H9 (cell line): Measurements from ENCODE around the gene MEMO1. TPM values are rescaled to one million over a fixed set of nuclear protein-coding genes. Genes with fewer than 3 reads are reported as not detected.

ENCODE experiments used
- DNase-seq: peaks from one replicate; pipeline ENCODE4 v3.0.0-alpha.2; 2017
- H2AFZ ChIP-seq: one replicate; pipeline ENCODE4 v1.6.1; 2013; ENCODE audit warnings: mild to moderate bottlenecking, low read length, control low read depth, moderate library complexity
- H2AK5ac ChIP-seq: 2 replicates; pipeline ENCODE4 v1.6.1; 2013; ENCODE audit warnings: low read length, control low read depth, mixed read lengths; ENCODE audit not compliant: insufficient read length
- H2BK120ac ChIP-seq: one replicate; pipeline ENCODE4 v1.6.1; 2013; ENCODE audit warnings: low read depth, mild to moderate bottlenecking, low read length, control low read depth, inconsistent platforms; ENCODE audit not compliant: poor library complexity, severe bottlenecking
- H2BK12ac ChIP-seq: 2 replicates; pipeline ENCODE4 v1.6.1; 2013; ENCODE audit warnings: low read length, control low read depth, mixed read lengths, low read depth; ENCODE audit not compliant: insufficient read length
- H2BK15ac ChIP-seq: 2 replicates; pipeline ENCODE4 v1.6.1; 2013; ENCODE audit warnings: low read depth, low read length, control low read depth
- H2BK20ac ChIP-seq: one replicate; pipeline ENCODE4 v1.6.1; 2013; ENCODE audit warnings: low read depth, mild to moderate bottlenecking, low read length, control low read depth, inconsistent platforms; ENCODE audit not compliant: poor library complexity, severe bottlenecking
- H2BK5ac ChIP-seq: 2 replicates; pipeline ENCODE4 v1.6.1; 2013; ENCODE audit warnings: low read length, control low read depth, mixed read lengths; ENCODE audit not compliant: insufficient read length
- H3K14ac ChIP-seq: 2 replicates; pipeline ENCODE4 v1.6.1; 2013; ENCODE audit warnings: low read length, control low read depth; ENCODE audit not compliant: insufficient read depth
- H3K18ac ChIP-seq: 2 replicates; pipeline ENCODE4 v1.6.1; 2013; ENCODE audit warnings: low read depth, mild to moderate bottlenecking, mixed read lengths, low read length, control low read depth; ENCODE audit not compliant: insufficient read length
- H3K23ac ChIP-seq: 2 replicates; pipeline ENCODE4 v1.6.1; 2013; ENCODE audit warnings: low read length, control low read depth, mixed read lengths, low read depth; ENCODE audit not compliant: insufficient read length
- H3K23me2 ChIP-seq: 2 replicates; pipeline ENCODE4 v1.6.1; 2013; ENCODE audit warnings: low read depth, mild to moderate bottlenecking, mixed read lengths, low read length, control low read depth; ENCODE audit not compliant: insufficient read length, poor library complexity, severe bottlenecking
- H3K27ac ChIP-seq: 2 replicates; pipeline ENCODE4 v1.5.1; 2013; ENCODE audit warnings: low read length, control low read depth, mixed read lengths, low read depth; ENCODE audit not compliant: insufficient read length
- H3K27me3 ChIP-seq: 2 replicates; pipeline ENCODE4 v1.6.1; 2013; ENCODE audit warnings: low read length, control low read depth, inconsistent platforms; ENCODE audit not compliant: insufficient read depth
- H3K4ac ChIP-seq: 2 replicates; pipeline ENCODE4 v1.6.1; 2013; ENCODE audit warnings: low read depth, mild to moderate bottlenecking, control low read depth, inconsistent platforms, low read length, moderate library complexity
- H3K4me1 ChIP-seq: 2 replicates; pipeline ENCODE4 v1.6.1; 2013; ENCODE audit warnings: low read length, control low read depth, inconsistent platforms; ENCODE audit not compliant: insufficient read depth
- H3K4me2 ChIP-seq: 2 replicates; pipeline ENCODE4 v1.6.1; 2013; ENCODE audit warnings: low read length, control low read depth, mixed read lengths; ENCODE audit not compliant: insufficient read length, insufficient read depth
- H3K56ac ChIP-seq: 2 replicates; pipeline ENCODE4 v1.6.1; 2013; ENCODE audit warnings: low read depth, mild to moderate bottlenecking, mixed read lengths, low read length, control low read depth; ENCODE audit not compliant: insufficient read length
- H3K79me1 ChIP-seq: 2 replicates; pipeline ENCODE4 v1.6.1; 2013; ENCODE audit warnings: low read depth, mild to moderate bottlenecking, moderate library complexity, low read length, control low read depth, inconsistent platforms; ENCODE audit not compliant: insufficient read depth, poor library complexity, severe bottlenecking
- H3K79me2 ChIP-seq: 2 replicates; pipeline ENCODE4 v1.6.1; 2013; ENCODE audit warnings: low read length, control low read depth, inconsistent platforms; ENCODE audit not compliant: insufficient read depth
- H3K9ac ChIP-seq: 2 replicates; pipeline ENCODE4 v1.6.1; 2013; ENCODE audit warnings: low read length, control low read depth, mixed read lengths; ENCODE audit not compliant: insufficient read length; ENCODE audit errors: extremely low read depth
- H3K9me3 ChIP-seq: one replicate; pipeline ENCODE4 v1.6.1; 2013; ENCODE audit warnings: low read depth, low read length, inconsistent platforms; ENCODE audit not compliant: control insufficient read depth
- H3T11ph ChIP-seq: one replicate; pipeline ENCODE4 v1.6.1; 2013; ENCODE audit warnings: mild to moderate bottlenecking, low read length, control low read depth, inconsistent platforms
- H4K20me1 ChIP-seq: one replicate; pipeline ENCODE4 v1.6.1; 2013; ENCODE audit not compliant: control insufficient read depth, insufficient read length, insufficient read depth
- H4K5ac ChIP-seq: 2 replicates; pipeline ENCODE4 v1.6.1; 2013; ENCODE audit warnings: low read depth, mild to moderate bottlenecking, mixed read lengths, low read length, control low read depth; ENCODE audit not compliant: insufficient read length
- H4K8ac ChIP-seq: replicated peaks from 2 replicates; pipeline ENCODE4 v1.6.1; 2013; ENCODE audit warnings: low read length, control low read depth, mixed read lengths, low read depth; ENCODE audit not compliant: insufficient read length
- H4K91ac ChIP-seq: 2 replicates; pipeline ENCODE4 v1.6.1; 2013; ENCODE audit warnings: low read depth, mild to moderate bottlenecking, moderate library complexity, mixed read lengths, low read length, control low read depth; ENCODE audit not compliant: insufficient read length
- H3K27ac Mint-ChIP-seq, 3 experiments: 2 replicates in 2 of 3; 3 replicates in 1 of 3; pipeline ENCODE4 v1.8.0; 2020 to 2021; ENCODE audit warnings: mixed read lengths in 3 of 3, mild to moderate bottlenecking in 1 of 3, moderate library complexity in 1 of 3
- H3K27me3 Mint-ChIP-seq: 2 replicates; pipeline ENCODE4 v1.8.0; 2021; ENCODE audit warnings: low read depth, mild to moderate bottlenecking, moderate library complexity, mixed read lengths
- H3K36me3 Mint-ChIP-seq, 3 experiments: 2 replicates in 2 of 3; 3 replicates in 1 of 3; pipeline ENCODE4 v1.8.0; 2020 to 2021; ENCODE audit warnings: low read depth in 3 of 3, mixed read lengths in 3 of 3; ENCODE audit not compliant: insufficient read depth in 1 of 3
- H3K4me1 Mint-ChIP-seq, 2 experiments: 2 replicates each; pipeline ENCODE4 v1.8.0; 2020; ENCODE audit warnings: mixed read lengths in 2 of 2
- H3K4me3 Mint-ChIP-seq, 2 experiments: 2 replicates in 1 of 2; 3 replicates in 1 of 2; pipeline ENCODE4 v1.8.0; 2020 to 2021; ENCODE audit warnings: mild to moderate bottlenecking in 2 of 2, mixed read lengths in 2 of 2, moderate library complexity in 1 of 2
- H3K9me3 Mint-ChIP-seq, 2 experiments: 2 replicates in 1 of 2; 3 replicates in 1 of 2; pipeline ENCODE4 v1.8.0; 2020; ENCODE audit warnings: mild to moderate bottlenecking in 2 of 2, mixed read lengths in 2 of 2, moderate library complexity in 1 of 2
- WGBS: extraction: QIAGEN DNeasy Blood & Tissue Kit; methylation state at CpG from one replicate; pipeline ENCODE4 v1.1.7; 2013; ENCODE audit warnings: missing lambda C conversion rate, low lambda C conversion rate, mixed read lengths; ENCODE audit not compliant: insufficient read length; ENCODE audit errors: extremely low coverage; 5-methylcytosine and 5-hydroxymethylcytosine counted together
- total RNA-seq: library from RNA; stranded (reverse); gene quantifications from 2 replicates; pipeline ENCODE4 v1.2.1, GENCODE V29; 2021
- TF ChIP-seq, protein P1 (sequence below): fragments of 200-600 bp; sonication (generic); conservative IDR thresholded peaks from 3 replicates; pipeline ENCODE4 v1.8.0; 2021; ENCODE audit warnings: antibody characterized with exemption, mild to moderate bottlenecking

MEMO1 gene
- total RNA-seq, 1 experiment from 2014 or later: 49.4 TPM

DNA sequence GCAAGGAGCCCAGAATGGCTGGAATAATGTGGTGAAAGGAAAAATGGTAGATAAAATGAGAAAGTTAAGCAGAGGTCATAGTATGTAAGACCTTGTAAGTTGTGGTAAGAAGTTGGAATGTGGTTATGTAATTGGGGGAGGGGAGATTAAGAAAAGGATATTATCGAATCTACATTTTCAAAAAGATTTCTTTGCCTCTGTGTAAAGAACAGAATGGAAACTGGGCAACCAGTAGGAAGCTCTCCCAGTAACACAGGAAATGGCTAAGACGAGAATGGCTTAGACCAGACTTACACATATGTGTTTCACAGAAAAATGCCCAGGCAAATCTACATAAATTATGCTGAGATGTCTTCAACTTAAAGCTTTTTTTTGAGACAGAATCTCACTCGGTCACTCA, 13.2 kb downstream of the MEMO1 start:
- Histone ChIP-seq H3K56ac (no peak overlapping the region), H4K91ac (no peak overlapping the region), H3K27ac (no peak overlapping the region), H4K5ac (no peak overlapping the region), H2BK20ac (no peak overlapping the region), H3K18ac (no peak overlapping the region), H3K23me2 (no peaks in the 10 kb centered on the region), H3K23ac (no peak overlapping the region), H3K14ac (no peak overlapping the region), H4K20me1 (no peaks in the 10 kb centered on the region), H3K9ac (no peak overlapping the region), H2AK5ac (no peak overlapping the region), H2BK120ac (no peak overlapping the region), H3T11ph (no peak overlapping the region), H3K79me1 (peaks cover 4% of the 10 kb centered on the region), H2BK5ac (no peak overlapping the region), H3K4me1 (no peaks in the 10 kb centered on the region), H3K4ac (no peak overlapping the region), H3K9me3 (no peaks in the 10 kb centered on the region), H3K27me3 (no peaks in the 10 kb centered on the region), H2AFZ (no peak overlapping the region), H4K8ac (no peak overlapping the region), H2BK12ac (no peak overlapping the region), H2BK15ac (no peak overlapping the region), H3K4me2 (no peak overlapping the region), H3K79me2 (peaks cover 7% of the 10 kb centered on the region; the same call in 1 of the 2 replicates)
- DNase-seq: no peak
- H3K9me3 Mint-ChIP-seq: no peaks in the 10 kb centered on the region
- no peak overlapping the region for H3K4me3 Mint-ChIP-seq
- TF ChIP-seq, protein P1, sequence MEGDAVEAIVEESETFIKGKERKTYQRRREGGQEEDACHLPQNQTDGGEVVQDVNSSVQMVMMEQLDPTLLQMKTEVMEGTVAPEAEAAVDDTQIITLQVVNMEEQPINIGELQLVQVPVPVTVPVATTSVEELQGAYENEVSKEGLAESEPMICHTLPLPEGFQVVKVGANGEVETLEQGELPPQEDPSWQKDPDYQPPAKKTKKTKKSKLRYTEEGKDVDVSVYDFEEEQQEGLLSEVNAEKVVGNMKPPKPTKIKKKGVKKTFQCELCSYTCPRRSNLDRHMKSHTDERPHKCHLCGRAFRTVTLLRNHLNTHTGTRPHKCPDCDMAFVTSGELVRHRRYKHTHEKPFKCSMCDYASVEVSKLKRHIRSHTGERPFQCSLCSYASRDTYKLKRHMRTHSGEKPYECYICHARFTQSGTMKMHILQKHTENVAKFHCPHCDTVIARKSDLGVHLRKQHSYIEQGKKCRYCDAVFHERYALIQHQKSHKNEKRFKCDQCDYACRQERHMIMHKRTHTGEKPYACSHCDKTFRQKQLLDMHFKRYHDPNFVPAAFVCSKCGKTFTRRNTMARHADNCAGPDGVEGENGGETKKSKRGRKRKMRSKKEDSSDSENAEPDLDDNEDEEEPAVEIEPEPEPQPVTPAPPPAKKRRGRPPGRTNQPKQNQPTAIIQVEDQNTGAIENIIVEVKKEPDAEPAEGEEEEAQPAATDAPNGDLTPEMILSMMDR: no peak
- H3K36me3 Mint-ChIP-seq: peaks cover 0 to 3% (median 0%) of the 10 kb centered on the region in 3 experiments; a peak in 1 of 7 replicates
- no peaks in the 10 kb centered on the region for H3K27me3 Mint-ChIP-seq
- WGBS: no CpG with 5 or more reads among the region's 3 CpGs
- H3K27ac Mint-ChIP-seq: peak overlapping the region in 2 of 3 experiments; percentile 1 to 8; a peak in 1 of 7 replicates
- peaks cover 4 to 7% of the 10 kb centered on the region in 2 experiments; a peak in 2 of 4 replicates for H3K4me1 Mint-ChIP-seq
